GM12891 (cell line): ENCODE results near the gene ST3GAL4.

Experiments used
- PAX5 ChIP-seq: IDR thresholded peaks from 2 replicates; pipeline ENCODE4 v1.6.1; 2011; ENCODE audit warnings: low read length, moderate library complexity, mild to moderate bottlenecking; ENCODE audit not compliant: insufficient read depth, severe bottlenecking
- POLR2A ChIP-seq: IDR thresholded peaks from 2 replicates; pipeline ENCODE4 v1.6.1; 2011; ENCODE audit warnings: low read depth, low read length, control low read depth
- POLR2AphosphoS5 ChIP-seq: IDR thresholded peaks from 2 replicates; pipeline ENCODE4 v1.6.1; 2011; ENCODE audit warnings: low read depth, low read length, control low read depth
- POU2F2 ChIP-seq: IDR thresholded peaks from 2 replicates; pipeline ENCODE4 v1.6.1; 2011; ENCODE audit warnings: low read depth, mild to moderate bottlenecking, control low read depth, low read length, moderate library complexity
- TAF1 ChIP-seq: IDR thresholded peaks from 2 replicates; pipeline ENCODE4 v1.6.1; 2011; ENCODE audit warnings: low read depth, low read length, control low read depth

GRCh38 chr11:126354631-126355323 is 709 bp upstream of the ST3GAL4 start:
- TF ChIP-seq POLR2AphosphoS5 (0 out of 2 replicates have a peak, but pooled peaks have one; percentile 29), PAX5 (no peak), POLR2A (0 out of 2 replicates have a peak, but pooled peaks have one; percentile 9), TAF1 (peak; percentile 30), POU2F2 (no peak)
